NCI-H510A (cell line): ENCODE data around the gene SMIM44.

ENCODE experiments used
- DNase-seq: peaks from one replicate; lab custom pipeline; 2025; lab: John Stamatoyannopoulos, UW

The SMIM44 gene

DNA sequence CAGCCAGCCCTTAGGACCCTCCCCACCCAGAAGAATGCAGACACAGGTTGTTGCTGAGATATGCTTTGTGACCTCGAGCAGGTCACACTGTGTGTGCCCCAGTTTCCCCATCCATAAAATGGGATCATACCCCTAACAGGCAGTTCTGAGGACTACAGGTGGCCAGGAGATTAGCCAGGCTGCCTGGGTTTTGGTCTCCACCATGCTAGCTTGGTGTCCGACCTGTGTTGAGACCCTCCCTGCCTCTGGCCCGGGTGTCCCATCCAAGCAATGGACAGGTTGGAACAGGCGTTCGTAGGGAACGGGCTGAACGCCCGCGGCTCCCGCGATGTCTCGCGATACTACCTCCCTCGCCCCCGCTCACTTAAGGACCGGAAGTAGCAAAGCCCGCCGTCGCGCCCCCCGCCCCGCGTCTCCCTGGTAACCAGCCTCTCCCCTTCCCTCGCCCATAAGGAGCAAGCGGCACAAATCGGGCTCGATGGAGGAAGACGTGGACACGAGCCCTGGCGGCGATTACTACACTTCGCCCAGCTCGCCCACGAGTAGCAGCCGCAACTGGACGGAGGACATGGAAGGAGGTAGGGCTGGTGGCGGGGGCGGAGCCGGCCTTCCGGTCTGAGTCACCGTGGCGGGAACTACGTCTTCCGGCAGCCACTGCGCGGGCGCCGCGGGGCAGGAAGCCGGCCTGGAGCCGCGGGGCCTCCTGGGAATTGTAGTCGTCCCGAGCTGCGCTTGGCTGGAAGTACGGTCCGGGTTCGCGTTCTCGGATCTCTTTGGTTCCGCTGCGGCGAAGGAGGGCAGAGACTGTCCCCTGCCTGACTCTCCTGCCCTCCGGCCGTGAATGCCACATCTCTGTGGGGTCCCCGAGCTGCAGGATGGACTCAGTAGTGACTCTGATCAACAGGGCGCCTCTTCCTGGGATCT, 48.3 kb downstream of the SMIM44 start:
- peak; percentile 78 for DNase-seq

DNA sequence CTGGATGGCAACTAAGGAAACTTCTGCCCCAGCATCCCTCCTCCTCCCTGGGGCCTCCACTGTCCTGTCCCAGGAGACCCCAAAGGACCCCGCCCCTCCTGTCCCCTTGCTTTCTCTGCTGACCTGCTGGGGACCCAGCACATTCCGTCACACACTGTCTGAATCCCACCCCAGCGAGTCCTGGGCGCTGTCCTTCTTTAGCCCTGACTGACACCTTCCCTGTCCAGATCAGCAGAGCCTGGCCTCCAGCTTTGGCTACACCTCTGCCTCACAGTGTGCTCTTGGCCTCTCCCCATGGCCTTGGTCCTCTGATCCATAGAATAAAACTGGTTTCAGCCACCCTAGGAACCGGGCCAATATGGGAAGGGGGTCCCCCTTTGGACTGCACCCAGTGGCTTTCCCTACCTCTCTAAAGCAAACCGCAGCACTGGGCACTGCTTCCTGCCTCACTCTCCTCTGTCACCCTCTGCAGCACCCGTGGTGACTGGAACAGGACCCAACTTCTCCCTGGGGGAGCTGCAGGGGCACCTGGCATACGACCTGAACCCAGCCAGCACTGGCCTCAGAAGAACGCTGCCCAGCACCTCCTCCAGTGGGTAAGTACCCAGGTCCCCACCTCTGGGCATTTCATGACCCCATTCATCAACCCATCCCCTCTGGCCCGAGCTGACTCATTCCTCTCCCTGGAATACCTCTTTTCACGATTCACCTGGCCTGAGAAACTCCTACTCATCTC, 49.3 kb downstream of the SMIM44 start:
- no peak for DNase-seq

GRCh38 chr19:3433313-3433712, 49.9 kb downstream of the SMIM44 start:
- DNase-seq = no peak
